ENCODE measurements around the gene IL16. TPM values are rescaled to one million over a fixed set of nuclear protein-coding genes. Genes with fewer than 3 reads are reported as not detected.

The IL16 gene
- total RNA-seq, 1 donor from 2014 or later: 0.12 TPM

DNA sequence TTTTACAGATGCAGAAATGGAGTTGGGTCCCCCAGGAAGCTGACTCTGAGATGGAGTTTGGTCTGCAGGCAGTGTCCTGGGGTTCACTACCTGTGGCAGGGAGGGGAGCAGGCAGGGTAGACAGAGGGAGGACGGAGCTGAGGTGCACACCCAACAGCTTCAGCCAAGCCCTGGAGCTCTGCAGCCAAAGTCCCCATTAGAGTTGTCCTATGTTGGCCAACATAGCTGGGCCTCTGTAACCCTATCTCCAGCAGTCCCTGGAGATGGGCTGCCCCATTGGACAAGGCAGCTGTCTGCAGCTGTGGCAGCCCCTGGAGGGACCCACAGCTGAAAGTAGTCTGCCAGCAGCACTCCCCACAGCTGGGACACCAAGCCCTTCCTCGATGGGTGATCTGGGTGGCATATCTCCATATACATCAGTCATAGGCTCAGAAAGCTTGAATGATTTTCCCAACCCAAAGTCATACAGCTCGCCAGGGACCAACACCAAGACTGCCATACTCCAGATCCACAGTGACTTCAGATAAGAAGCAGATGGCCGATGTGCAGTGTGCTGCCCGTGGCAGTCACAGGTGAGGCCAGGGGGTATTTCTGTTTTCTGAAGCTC, 95.3 kb downstream of the IL16 start:
- H3K4me3 ChIP-seq (ENCODE audit: low read depth, low read length): no peak overlapping the region
- TF ChIP-seq, protein P1, sequence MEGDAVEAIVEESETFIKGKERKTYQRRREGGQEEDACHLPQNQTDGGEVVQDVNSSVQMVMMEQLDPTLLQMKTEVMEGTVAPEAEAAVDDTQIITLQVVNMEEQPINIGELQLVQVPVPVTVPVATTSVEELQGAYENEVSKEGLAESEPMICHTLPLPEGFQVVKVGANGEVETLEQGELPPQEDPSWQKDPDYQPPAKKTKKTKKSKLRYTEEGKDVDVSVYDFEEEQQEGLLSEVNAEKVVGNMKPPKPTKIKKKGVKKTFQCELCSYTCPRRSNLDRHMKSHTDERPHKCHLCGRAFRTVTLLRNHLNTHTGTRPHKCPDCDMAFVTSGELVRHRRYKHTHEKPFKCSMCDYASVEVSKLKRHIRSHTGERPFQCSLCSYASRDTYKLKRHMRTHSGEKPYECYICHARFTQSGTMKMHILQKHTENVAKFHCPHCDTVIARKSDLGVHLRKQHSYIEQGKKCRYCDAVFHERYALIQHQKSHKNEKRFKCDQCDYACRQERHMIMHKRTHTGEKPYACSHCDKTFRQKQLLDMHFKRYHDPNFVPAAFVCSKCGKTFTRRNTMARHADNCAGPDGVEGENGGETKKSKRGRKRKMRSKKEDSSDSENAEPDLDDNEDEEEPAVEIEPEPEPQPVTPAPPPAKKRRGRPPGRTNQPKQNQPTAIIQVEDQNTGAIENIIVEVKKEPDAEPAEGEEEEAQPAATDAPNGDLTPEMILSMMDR (conservative IDR thresholded peaks at IDR 0.05; ENCODE audit: low read depth, low read length): no peak
- DNase-seq (ENCODE audit: low read depth): no peak

DNA sequence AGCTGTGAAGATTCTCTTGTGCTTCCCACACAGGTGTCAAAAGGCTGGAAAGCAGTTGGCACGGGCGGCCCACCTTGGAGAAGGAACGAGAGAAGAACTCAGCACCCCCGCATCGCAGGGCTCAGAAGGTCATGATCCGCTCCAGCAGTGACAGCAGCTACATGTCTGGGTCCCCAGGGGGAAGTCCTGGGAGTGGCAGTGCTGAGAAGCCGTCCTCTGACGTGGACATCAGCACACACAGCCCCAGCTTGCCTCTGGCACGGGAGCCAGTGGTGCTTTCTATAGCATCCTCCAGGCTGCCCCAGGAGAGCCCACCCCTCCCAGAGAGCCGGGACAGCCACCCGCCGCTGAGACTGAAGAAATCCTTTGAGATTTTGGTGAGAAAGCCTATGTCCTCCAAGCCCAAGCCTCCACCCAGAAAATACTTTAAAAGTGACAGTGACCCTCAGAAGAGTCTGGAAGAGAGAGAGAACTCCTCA, 95.9 kb downstream of the IL16 start:
- H3K4me3 ChIP-seq (ENCODE audit: low read depth, low read length): no peak overlapping the region
- TF ChIP-seq, protein P1 (conservative IDR thresholded peaks at IDR 0.05; ENCODE audit: low read depth, low read length): no peak
- DNase-seq (ENCODE audit: low read depth): no peak

DNA sequence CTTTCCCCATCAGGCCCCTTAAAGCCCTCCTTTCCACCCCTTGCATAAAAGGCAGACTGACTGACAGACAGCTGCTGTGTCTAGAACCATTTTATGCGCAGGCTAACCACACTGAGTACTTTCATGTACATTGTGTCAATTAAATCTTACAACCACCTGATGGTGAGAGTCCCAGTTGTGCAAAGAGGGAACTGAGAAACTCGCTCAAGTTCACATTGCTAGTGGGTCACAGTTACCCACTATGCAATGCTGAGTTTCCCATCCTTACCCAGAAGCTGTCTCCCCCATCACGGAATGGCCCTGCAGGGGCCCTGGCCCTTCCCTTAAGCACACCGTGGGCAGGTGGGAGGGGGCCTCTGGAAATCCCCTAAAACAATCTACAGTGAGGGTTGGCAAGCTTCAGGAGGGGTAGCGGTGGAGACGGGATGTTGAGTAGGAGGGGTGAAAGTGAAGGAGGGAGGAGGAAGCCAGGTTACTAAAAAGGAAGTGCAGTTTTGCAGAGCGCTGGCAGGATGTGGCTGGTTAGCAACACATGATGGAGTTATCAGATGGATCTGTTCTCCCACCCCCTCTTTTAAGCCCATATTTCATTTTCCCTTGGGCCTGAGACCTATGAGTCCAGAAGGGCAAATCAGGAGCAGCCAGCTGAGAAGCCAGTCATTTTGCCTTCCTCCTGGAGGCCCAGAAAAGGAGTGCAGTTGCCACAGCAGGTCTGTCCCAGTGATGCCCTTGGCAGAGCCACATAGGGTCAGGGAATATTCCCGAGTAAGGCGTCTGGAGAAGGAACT, 97.2 kb downstream of the IL16 start:
- TF ChIP-seq, protein P1 (conservative IDR thresholded peaks at IDR 0.05; ENCODE audit: low read depth, low read length): no peak
- DNase-seq (ENCODE audit: low read depth): no peak
- H3K4me3 ChIP-seq (ENCODE audit: low read depth, low read length): no peak overlapping the region

DNA sequence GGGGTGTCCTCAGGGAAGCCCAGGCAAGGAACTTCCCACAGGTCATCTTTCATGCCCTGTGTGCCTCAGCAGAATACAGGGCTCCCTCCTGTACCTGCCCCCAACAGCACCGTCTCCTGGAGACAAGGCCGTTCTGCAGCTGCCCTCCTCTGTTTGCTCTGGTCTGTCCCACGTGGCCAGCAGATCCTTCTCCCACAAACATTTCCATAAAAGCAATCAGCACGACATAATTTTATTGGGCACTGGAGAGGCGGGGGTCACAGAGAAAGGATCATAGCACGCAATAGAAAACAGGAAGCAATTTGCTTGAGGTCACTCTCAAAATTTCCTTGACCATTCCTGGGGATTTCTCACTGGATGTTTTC, 97.8 kb downstream of the IL16 start:
- no peak for DNase-seq (ENCODE audit: low read depth)
- H3K4me3 ChIP-seq (ENCODE audit: low read depth, low read length): no peak overlapping the region
- TF ChIP-seq, protein P1 (conservative IDR thresholded peaks at IDR 0.05; ENCODE audit: low read depth, low read length): no peak

DNA sequence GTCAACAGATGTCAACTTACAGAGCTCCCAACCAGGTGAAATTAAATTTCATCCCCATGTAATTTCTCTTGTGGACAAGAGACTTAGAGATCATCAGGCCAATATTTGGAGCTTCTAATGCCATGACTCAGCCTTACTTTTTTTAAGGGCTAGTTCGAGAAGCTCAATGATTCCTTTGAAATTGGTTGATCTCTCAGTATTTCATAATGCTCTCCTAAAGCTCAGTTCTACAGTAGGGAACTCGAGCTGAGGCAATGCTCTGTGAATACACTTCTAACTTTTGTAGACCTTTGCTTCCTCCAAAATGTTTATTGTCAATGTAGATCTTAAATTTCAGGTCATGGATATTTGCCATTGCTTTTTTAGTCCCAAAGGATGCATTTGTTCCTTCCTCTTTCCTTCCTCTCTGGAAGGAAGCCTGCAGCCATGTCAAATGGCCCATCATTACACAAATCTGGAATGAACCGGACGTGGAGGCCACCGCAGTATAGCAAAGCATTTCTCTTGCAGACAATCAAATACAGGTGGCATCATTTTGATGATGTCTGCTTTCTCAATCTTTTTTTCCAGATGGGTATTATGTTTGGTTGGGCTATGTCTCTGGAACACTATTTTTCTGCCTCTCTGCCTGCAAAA, 98.9 kb downstream of the IL16 start:
- no peak overlapping the region for H3K4me3 ChIP-seq (ENCODE audit: low read depth, low read length)
- DNase-seq (ENCODE audit: low read depth): no peak
- TF ChIP-seq, protein P1 (conservative IDR thresholded peaks at IDR 0.05; ENCODE audit: low read depth, low read length): no peak

DNA sequence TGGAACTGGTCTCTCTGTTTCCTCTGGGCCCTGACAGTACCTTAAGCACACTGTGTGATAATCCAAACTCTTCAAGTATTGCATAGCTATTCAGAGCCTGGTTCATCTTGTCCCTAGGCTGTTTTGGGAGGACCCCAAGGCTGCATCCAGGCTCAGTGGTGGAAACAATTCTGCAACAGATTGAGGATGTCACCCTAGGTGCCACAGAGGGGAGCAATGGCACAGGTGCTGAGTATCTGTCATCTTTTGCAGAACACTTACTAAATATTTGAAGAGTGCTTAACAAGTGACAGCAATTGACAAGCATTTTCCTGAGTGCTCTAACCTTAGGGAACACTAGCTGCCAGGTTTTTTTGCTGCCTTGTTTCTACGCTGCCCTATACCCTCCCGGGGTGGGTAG, 99.5 kb downstream of the IL16 start:
- TF ChIP-seq, protein P1 (conservative IDR thresholded peaks at IDR 0.05; ENCODE audit: low read depth, low read length): no peak
- no peak for DNase-seq (ENCODE audit: low read depth)
- no peak overlapping the region for H3K4me3 ChIP-seq (ENCODE audit: low read depth, low read length)

Measured in epithelial cell of proximal tubule (primary cell).